ENCODE measurements around the gene RYR1. TPM values are rescaled to one million over a fixed set of nuclear protein-coding genes. Genes with fewer than 3 reads are reported as not detected.

Gene RYR1
- total RNA-seq, 4 donors from 2014 or later = under 0.01 to 6.2 (median 3.5) TPM; not detected in 1

DNA sequence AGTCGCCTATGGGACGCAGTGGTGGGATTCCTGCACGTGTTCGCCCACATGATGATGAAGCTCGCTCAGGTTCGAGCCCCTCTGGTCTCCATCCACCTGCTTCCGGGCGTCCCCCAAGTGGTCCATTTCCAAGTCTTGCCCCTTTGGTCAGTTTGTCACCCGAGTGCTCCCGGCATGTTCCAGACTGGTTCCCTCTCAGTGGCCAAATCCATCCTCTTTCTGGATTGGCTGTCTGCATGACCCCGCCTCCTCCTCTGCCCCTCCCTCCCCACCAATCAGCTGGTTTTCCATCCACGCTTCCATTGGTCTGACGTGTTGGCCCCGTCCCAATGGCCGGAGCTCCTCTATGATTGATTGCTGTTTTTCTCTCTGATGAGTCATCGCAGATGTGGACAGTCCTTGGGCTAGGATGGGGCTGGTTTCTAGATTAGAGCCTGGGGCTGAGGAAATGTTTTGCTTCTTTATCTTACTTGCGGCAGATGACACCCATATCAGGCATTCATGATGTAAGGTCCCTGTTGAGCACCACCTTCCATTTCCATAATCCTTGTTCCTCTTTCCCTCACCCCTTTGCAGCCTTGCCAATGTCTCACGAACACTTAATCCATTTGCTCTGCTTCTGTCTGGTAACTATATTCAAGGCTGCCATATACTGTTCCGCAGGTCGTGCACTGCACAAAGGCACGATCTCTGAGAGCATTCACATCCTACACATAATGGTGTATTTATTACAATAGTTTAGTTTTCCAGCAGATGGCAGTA lies 110.5 kb downstream of the RYR1 start:
- Histone ChIP-seq H3K4me1 (no peaks in the 10 kb centered on the region), H3K27me3 (no peaks in the 10 kb centered on the region), H3K4me3 (no peak overlapping the region), H3K27ac (no peak overlapping the region), H3K9me3 (no peaks in the 10 kb centered on the region), H3K36me3 (no peaks in the 10 kb centered on the region)
- peak; percentile 41 to 45 for DNase-seq
- no peak for TF ChIP-seq POLR2A (IDR thresholded peaks at IDR 0.05)
- TF ChIP-seq, protein P1, sequence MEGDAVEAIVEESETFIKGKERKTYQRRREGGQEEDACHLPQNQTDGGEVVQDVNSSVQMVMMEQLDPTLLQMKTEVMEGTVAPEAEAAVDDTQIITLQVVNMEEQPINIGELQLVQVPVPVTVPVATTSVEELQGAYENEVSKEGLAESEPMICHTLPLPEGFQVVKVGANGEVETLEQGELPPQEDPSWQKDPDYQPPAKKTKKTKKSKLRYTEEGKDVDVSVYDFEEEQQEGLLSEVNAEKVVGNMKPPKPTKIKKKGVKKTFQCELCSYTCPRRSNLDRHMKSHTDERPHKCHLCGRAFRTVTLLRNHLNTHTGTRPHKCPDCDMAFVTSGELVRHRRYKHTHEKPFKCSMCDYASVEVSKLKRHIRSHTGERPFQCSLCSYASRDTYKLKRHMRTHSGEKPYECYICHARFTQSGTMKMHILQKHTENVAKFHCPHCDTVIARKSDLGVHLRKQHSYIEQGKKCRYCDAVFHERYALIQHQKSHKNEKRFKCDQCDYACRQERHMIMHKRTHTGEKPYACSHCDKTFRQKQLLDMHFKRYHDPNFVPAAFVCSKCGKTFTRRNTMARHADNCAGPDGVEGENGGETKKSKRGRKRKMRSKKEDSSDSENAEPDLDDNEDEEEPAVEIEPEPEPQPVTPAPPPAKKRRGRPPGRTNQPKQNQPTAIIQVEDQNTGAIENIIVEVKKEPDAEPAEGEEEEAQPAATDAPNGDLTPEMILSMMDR (IDR thresholded peaks at IDR 0.05) = peak in 3 of 4 experiments; percentile 27 to 59 (median 38)
- intact Hi-C loops (cut with DNase I; ENCODE audit: low total_unique reads) = no loop called here

DNA sequence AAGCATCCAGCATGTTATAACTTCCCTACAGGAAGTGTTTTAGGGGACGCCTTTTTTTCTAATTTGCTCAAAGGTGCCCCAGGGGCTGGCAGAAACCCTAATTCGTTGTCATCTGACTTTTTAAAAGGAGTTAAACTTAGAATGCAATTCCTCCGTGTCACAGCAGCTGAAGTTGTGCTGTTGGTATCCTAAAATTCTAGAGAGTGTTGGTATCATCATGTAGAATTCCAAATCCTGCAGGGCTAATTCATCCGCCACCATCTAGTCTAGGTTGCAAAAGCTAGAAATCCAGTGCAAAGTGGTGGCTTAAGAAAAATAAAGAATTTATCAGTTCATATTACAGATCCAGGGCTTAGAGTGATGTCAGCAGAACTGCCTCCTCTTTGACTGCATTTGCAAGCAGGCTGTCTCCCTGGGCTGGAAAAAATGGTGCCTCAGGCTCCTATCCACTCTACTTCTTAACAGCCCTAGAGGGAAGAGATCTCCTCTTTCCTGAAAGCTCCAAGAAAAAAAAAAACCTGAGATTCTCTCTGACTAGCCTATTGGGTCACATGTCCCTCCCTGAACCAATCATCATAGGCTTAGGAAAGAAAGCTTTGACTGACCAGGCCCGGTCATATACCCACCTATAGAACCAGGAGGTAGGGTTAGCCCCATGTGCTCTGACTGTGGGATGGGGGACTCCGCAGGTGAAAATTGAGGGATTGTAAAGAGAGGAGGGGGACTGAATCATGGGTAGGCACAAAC lies 111.3 kb downstream of the RYR1 start:
- no peak for TF ChIP-seq POLR2A (IDR thresholded peaks at IDR 0.05)
- TF ChIP-seq, protein P1 (IDR thresholded peaks at IDR 0.05) = peak in 1 of 4 experiments; percentile 48
- H3K4me1 ChIP-seq = no peaks in the 10 kb centered on the region
- H3K27me3 ChIP-seq = no peaks in the 10 kb centered on the region
- H3K9me3 ChIP-seq = no peaks in the 10 kb centered on the region
- no peaks in the 10 kb centered on the region for H3K36me3 ChIP-seq
- DNase-seq = no peak
- intact Hi-C loops (cut with DNase I; ENCODE audit: low total_unique reads) = no loop called here
- no peak overlapping the region for H3K27ac ChIP-seq
- H3K4me3 ChIP-seq = no peak overlapping the region

DNA sequence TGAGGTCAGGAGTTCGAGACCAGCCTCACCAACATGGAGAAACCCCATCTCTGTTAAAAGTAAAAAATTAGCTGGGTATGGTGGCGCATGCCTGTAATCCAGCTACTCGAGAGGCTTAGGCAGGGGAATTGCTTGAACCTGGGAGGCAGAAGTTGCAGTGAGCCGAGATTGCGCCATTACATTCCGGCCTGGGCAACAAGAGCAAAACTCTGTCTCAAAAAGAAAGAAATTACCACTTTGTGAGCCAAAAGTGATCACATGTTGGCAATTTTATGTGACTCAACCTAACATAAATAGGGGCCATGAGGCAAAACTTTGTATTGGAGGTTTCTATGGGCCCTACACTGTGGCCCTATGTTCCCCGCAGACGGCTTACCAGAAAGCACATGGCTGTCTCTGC lies 112.1 kb downstream of the RYR1 start:
- no peak for DNase-seq
- TF ChIP-seq, protein P1 (IDR thresholded peaks at IDR 0.05) = no peak
- no peak for TF ChIP-seq POLR2A (IDR thresholded peaks at IDR 0.05)
- Histone ChIP-seq H3K36me3 (no peaks in the 10 kb centered on the region), H3K27me3 (no peaks in the 10 kb centered on the region), H3K9me3 (no peaks in the 10 kb centered on the region), H3K27ac (no peak overlapping the region), H3K4me1 (no peaks in the 10 kb centered on the region), H3K4me3 (no peak overlapping the region)
- intact Hi-C loops (cut with DNase I; ENCODE audit: low total_unique reads) = no loop called here

DNA sequence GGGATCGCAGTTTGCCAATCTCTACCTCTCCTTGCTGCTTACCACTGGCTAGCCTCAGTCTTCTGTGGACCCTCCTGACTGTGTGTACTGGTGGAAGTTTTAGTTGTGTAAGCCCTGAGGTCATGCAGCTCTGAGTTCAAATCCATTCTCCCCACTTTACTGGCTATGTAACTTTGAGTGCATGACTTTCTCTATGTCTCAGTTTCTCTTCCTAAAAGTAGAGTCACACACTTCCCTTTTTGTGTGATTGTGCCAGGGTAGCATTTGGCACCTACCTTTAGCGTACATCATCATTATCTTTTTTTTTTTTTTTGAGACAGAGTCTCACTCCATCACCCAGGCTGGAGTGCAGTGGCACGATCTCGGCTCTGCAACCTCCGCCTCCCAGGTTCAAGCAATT lies 113.9 kb downstream of the RYR1 start:
- no peaks in the 10 kb centered on the region for H3K36me3 ChIP-seq
- TF ChIP-seq POLR2A (IDR thresholded peaks at IDR 0.05) = no peak
- TF ChIP-seq, protein P1 (IDR thresholded peaks at IDR 0.05) = no peak
- no peaks in the 10 kb centered on the region for H3K9me3 ChIP-seq
- no peaks in the 10 kb centered on the region for H3K4me1 ChIP-seq
- H3K27ac ChIP-seq = no peak overlapping the region
- no peak for DNase-seq
- intact Hi-C loops (cut with DNase I; ENCODE audit: low total_unique reads) = no loop called here
- H3K4me3 ChIP-seq = no peak overlapping the region
- H3K27me3 ChIP-seq = no peaks in the 10 kb centered on the region

DNA sequence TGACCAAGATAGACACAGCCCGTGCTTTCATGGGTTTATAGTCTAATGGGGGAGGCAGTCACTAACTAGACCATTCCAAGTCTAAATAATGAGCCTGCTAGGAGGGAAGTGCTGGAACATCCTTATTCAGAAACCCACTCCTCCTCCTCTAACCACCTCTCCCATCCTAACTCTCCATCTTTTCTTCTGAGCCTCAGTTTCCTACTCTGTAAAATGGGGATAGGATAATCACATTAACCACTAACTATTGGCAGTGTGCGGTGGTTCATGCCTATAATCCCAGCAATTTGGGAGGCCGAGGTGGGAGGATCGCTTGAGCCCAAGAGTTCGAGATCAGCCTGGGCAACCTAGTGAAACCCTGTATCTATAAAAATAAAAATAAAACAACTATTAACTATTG lies 115.6 kb downstream of the RYR1 start:
- no peak for DNase-seq
- H3K27me3 ChIP-seq = no peaks in the 10 kb centered on the region
- TF ChIP-seq, protein P1 (IDR thresholded peaks at IDR 0.05) = no peak
- TF ChIP-seq POLR2A (IDR thresholded peaks at IDR 0.05) = no peak
- no peaks in the 10 kb centered on the region for H3K36me3 ChIP-seq
- no peaks in the 10 kb centered on the region for H3K4me1 ChIP-seq
- H3K9me3 ChIP-seq = no peaks in the 10 kb centered on the region
- H3K27ac ChIP-seq = no peak overlapping the region
- intact Hi-C loops (cut with DNase I; ENCODE audit: low total_unique reads) = no loop called here
- no peak overlapping the region for H3K4me3 ChIP-seq
